ENCODE measurements around the gene FCN1.

Gene FCN1

DNA sequence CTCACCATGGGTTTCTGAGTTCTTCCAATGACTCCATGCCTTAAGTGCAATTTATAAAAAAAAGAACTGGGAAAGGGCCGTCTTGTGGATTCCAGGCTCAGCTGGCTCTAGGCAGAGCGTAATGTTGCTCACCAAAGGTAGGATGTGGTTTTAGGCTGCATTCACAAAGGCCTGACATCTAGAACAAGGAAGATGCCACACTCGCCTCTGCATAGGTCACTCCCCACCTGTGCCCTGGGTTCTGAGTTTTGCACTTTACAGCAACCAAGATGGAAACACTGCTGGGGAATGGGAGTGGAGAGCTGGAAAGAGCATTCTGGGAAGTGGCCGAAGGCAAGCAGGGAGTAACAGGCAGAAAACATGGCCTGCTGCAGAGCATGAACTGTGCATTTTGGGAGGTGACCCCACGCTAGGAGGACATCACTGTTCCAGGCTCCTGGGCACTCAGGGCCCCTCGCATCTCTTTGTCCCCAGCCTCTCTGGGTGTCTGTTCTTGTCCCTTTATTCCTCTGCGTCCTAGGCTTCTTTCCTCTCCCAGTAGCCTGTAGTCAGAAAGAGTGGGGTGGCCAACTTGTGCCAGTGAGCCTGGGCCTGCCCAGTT is 24.8 kb downstream of the FCN1 start:
- H3K4me3 ChIP-seq (replicated peaks; ENCODE audit: low read depth, low read length) = no peak overlapping the region
- TF ChIP-seq, protein P1, sequence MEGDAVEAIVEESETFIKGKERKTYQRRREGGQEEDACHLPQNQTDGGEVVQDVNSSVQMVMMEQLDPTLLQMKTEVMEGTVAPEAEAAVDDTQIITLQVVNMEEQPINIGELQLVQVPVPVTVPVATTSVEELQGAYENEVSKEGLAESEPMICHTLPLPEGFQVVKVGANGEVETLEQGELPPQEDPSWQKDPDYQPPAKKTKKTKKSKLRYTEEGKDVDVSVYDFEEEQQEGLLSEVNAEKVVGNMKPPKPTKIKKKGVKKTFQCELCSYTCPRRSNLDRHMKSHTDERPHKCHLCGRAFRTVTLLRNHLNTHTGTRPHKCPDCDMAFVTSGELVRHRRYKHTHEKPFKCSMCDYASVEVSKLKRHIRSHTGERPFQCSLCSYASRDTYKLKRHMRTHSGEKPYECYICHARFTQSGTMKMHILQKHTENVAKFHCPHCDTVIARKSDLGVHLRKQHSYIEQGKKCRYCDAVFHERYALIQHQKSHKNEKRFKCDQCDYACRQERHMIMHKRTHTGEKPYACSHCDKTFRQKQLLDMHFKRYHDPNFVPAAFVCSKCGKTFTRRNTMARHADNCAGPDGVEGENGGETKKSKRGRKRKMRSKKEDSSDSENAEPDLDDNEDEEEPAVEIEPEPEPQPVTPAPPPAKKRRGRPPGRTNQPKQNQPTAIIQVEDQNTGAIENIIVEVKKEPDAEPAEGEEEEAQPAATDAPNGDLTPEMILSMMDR (IDR thresholded peaks at IDR 0.05; ENCODE audit: low read depth, low read length, missing control alignments) = no peak
- no peak for DNase-seq (ENCODE audit: extremely low read depth, low read depth)

DNA sequence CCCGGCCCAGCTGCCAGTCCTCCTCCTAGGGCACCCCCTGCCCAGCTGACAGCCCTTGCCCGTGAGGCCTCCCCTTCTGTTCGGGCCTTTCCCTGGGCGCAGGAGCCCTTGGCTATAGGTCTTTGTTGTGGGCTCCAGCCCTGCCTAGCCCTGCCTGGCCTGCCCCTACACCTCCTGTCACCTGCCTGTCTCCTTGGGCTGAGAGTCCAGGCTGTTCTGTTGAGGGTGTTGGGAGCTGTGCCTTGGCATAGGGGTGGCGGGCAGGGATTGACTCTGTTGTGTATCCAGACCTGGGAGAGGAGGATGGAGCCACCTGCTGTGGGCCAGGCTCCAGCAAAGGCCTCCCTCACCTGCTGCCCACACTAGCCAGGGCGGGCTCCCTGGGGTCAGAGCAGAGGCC is 25.5 kb downstream of the FCN1 start:
- TF ChIP-seq, protein P1 (IDR thresholded peaks at IDR 0.05; ENCODE audit: low read depth, low read length, missing control alignments) = no peak
- DNase-seq (ENCODE audit: extremely low read depth, low read depth) = no peak
- H3K4me3 ChIP-seq (replicated peaks; ENCODE audit: low read depth, low read length) = no peak overlapping the region

DNA sequence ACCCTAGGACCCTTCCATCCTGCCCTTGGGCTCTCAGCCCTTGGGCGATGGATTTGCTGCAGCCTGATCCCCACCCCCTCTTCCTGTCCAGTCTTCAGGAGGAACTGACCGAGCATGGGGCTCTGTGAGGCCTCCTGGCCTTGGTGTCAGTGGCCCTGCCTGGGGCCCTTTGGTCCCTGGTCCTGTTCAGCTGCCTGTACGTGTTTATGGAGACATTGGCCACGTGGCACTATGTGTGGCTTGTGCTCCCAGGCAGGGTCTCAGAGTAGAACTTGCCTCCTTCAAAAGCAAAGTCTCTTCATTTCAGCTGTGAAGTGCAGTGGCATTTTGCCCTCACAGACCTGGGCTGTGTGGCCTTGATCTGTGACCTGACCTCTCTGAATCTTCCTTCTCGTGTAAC is 26.0 kb downstream of the FCN1 start:
- no peak overlapping the region for H3K4me3 ChIP-seq (replicated peaks; ENCODE audit: low read depth, low read length)
- TF ChIP-seq, protein P1 (IDR thresholded peaks at IDR 0.05; ENCODE audit: low read depth, low read length, missing control alignments) = no peak
- DNase-seq (ENCODE audit: extremely low read depth, low read depth) = no peak

DNA sequence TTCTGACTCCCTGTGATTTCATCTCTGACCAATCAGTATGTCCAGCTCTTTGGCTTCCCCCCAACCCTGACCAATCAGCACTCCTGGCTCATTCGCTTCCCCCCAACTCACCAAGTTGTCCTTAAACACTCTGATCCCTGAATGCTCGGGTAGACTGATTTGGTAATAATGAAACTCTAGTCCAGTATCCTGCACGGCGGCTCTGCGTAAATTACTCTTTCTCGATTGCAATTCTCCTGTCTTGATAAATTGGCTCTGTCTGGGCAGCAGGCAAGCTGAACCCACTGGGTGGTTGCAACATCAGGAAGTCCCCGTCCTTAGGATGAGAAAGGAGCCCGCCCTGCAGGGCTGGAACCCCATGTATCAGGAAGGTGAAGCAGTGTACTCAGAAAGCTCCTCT is 26.7 kb downstream of the FCN1 start:
- no peak for DNase-seq (ENCODE audit: extremely low read depth, low read depth)
- TF ChIP-seq, protein P1 (IDR thresholded peaks at IDR 0.05; ENCODE audit: low read depth, low read length, missing control alignments) = no peak
- no peak overlapping the region for H3K4me3 ChIP-seq (replicated peaks; ENCODE audit: low read depth, low read length)

DNA sequence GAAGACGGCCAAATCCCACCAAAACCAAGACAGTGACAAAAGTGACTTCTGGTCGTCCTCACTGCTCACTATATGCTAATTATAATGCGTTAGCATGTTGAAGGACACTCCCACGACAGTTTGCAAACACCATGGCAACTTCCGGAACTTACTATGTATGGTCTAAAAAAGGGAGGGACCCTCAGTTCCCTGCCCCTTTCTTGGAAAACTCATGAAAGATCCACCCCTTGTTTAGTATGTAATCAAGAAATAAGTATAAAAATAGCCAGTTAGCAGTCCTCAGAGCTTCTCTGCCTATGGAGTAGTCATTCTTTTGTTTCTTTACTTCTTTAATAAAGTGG is 27.6 kb downstream of the FCN1 start:
- TF ChIP-seq, protein P1 (IDR thresholded peaks at IDR 0.05; ENCODE audit: low read depth, low read length, missing control alignments) = no peak
- H3K4me3 ChIP-seq (replicated peaks; ENCODE audit: low read depth, low read length) = no peak overlapping the region
- DNase-seq (ENCODE audit: extremely low read depth, low read depth) = no peak

DNA sequence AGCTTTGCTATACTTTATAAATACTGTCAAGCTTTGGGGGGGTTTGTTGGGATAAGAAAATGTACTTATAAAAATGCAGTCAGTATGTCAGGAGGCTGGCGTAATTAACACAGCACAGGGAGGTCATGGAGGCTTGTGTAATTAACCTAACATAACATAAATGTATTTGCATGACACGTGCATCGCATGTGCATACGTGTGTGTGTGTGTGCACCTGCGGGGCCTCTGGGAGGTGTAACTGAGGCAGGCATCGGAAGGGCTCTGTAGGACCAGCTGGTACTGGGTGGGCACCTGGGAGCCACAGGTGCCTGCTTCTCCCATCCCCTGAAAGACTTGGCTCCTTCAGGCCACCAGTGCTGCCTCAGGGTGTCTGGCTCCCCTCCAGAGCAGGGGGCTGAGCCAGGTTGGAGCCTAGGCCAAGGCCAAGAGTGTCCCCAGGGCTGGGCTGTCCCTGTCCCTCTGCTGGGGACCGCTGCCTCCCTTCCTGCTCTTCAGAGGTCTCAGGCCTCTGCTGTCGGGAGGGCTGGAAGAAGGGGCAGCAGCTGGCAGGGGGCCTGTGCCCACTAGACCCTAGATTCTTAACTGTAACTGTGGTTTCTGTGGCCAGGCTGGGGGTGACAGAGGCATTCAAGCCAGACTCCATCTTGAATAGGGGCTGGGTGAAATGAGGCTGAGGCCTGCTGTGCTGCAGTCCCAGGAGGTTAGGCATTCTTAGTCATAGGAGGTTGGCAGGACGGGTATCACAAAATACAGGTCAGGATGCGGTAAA is 28.1 kb downstream of the FCN1 start:
- TF ChIP-seq, protein P1 (IDR thresholded peaks at IDR 0.05; ENCODE audit: low read depth, low read length, missing control alignments) = no peak
- H3K4me3 ChIP-seq (replicated peaks; ENCODE audit: low read depth, low read length) = no peak overlapping the region
- DNase-seq (ENCODE audit: extremely low read depth, low read depth) = no peak

Data from HFF-Myc (cell line).